H1 (cell line): ENCODE data around the gene DNMT3L. TPM values are rescaled to one million over a fixed set of nuclear protein-coding genes. Genes with fewer than 3 reads are reported as not detected.
A peak's percentile ranks its signal among the peaks of the same experiment; 100 is the strongest.

ENCODE experiments used
- TAF1 ChIP-seq: IDR thresholded peaks from 2 replicates; pipeline ENCODE4 v1.6.1; 2011; ENCODE audit warnings: mild to moderate bottlenecking, low read depth, low read length
- polyA plus RNA-seq, 7 experiments: library from polyadenylated mRNA; depleted of rRNA in 3 of 7; stranded (reverse) in 5 of 7; unstranded in 2 of 7; fragments of >200 nt in 5 of 7; fragments of 200-250 nt in 2 of 7; gene quantifications; 1 replicate in 5 of 7; 2 replicates in 1 of 7; 4 replicates in 1 of 7; pipeline versions ENCODE4 v1.2.1 to v1.2.3, GENCODE V29; 2011 to 2013; ENCODE audit warnings: missing spikeins in 2 of 7, mixed read lengths in 2 of 7
- total RNA-seq: library from RNA; stranded (reverse); fragmentation: NEBNext Ultra II Directional; extraction: Animal tissue kit (Norgen Biotek cat#: 25700); gene quantifications from 2 replicates; pipeline ENCODE4 v1.2.1, GENCODE V29; 2021
- TF ChIP-seq, protein P1 (sequence below): fragments of 300-600 bp; sonication (generic); IDR thresholded peaks from 2 replicates; pipeline ENCODE4 v1.7.1; 2012; ENCODE audit warnings: low read length, moderate library complexity, mild to moderate bottlenecking, inconsistent platforms; ENCODE audit not compliant: insufficient replicate concordance
- TF ChIP-seq, protein P2 (sequence below), 3 experiments: IDR thresholded peaks; 1 replicate in 2 of 3; 2 replicates in 1 of 3; pipeline versions ENCODE4 v1.5.1 to v1.6.1; 2011; ENCODE audit warnings: low read length in 3 of 3, mild to moderate bottlenecking in 3 of 3, inconsistent platforms in 2 of 3, low read depth in 1 of 3, moderate library complexity in 1 of 3; ENCODE audit not compliant: insufficient read depth in 1 of 3; ENCODE audit errors: control extremely low read depth in 1 of 3
- TF ChIP-seq, protein P3 (sequence below): IDR thresholded peaks from 2 replicates; pipeline ENCODE4 v1.6.1; 2011; ENCODE audit warnings: low read length, improper control_type of control experiment
- TF ChIP-seq, protein P4 (sequence below): IDR thresholded peaks from 2 replicates; pipeline ENCODE4 v1.6.1; 2012; ENCODE audit warnings: inconsistent platforms

DNMT3L gene
- total and polyA plus RNA-seq, 2 of the 8 experiments (the other 6 are each of a cell fraction or from before 2014, with no cell fraction given): 0.06 TPM; not detected in 1

DNA sequence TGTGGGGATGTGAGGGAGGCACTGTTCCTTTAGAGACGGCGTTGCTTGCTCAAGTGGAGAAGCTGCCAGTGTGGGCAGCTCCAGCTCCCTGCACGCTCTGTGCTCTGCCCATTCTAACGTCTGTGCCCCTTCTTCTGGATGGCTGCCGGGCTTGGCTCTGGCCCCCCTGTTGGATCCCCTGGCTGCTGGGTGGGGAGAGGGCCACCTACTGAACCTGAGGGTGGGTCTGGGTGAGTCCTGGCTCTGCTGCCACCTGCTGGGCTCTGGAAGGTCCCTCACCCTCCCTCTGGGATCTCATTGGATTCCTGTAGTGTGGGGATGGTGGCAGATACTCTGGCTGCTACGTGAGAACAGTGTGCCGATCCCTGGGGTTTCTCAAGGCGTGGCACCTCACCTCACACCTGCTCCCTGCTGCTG, 43.2 kb upstream of the DNMT3L start (continued):
- TF ChIP-seq, protein P1, sequence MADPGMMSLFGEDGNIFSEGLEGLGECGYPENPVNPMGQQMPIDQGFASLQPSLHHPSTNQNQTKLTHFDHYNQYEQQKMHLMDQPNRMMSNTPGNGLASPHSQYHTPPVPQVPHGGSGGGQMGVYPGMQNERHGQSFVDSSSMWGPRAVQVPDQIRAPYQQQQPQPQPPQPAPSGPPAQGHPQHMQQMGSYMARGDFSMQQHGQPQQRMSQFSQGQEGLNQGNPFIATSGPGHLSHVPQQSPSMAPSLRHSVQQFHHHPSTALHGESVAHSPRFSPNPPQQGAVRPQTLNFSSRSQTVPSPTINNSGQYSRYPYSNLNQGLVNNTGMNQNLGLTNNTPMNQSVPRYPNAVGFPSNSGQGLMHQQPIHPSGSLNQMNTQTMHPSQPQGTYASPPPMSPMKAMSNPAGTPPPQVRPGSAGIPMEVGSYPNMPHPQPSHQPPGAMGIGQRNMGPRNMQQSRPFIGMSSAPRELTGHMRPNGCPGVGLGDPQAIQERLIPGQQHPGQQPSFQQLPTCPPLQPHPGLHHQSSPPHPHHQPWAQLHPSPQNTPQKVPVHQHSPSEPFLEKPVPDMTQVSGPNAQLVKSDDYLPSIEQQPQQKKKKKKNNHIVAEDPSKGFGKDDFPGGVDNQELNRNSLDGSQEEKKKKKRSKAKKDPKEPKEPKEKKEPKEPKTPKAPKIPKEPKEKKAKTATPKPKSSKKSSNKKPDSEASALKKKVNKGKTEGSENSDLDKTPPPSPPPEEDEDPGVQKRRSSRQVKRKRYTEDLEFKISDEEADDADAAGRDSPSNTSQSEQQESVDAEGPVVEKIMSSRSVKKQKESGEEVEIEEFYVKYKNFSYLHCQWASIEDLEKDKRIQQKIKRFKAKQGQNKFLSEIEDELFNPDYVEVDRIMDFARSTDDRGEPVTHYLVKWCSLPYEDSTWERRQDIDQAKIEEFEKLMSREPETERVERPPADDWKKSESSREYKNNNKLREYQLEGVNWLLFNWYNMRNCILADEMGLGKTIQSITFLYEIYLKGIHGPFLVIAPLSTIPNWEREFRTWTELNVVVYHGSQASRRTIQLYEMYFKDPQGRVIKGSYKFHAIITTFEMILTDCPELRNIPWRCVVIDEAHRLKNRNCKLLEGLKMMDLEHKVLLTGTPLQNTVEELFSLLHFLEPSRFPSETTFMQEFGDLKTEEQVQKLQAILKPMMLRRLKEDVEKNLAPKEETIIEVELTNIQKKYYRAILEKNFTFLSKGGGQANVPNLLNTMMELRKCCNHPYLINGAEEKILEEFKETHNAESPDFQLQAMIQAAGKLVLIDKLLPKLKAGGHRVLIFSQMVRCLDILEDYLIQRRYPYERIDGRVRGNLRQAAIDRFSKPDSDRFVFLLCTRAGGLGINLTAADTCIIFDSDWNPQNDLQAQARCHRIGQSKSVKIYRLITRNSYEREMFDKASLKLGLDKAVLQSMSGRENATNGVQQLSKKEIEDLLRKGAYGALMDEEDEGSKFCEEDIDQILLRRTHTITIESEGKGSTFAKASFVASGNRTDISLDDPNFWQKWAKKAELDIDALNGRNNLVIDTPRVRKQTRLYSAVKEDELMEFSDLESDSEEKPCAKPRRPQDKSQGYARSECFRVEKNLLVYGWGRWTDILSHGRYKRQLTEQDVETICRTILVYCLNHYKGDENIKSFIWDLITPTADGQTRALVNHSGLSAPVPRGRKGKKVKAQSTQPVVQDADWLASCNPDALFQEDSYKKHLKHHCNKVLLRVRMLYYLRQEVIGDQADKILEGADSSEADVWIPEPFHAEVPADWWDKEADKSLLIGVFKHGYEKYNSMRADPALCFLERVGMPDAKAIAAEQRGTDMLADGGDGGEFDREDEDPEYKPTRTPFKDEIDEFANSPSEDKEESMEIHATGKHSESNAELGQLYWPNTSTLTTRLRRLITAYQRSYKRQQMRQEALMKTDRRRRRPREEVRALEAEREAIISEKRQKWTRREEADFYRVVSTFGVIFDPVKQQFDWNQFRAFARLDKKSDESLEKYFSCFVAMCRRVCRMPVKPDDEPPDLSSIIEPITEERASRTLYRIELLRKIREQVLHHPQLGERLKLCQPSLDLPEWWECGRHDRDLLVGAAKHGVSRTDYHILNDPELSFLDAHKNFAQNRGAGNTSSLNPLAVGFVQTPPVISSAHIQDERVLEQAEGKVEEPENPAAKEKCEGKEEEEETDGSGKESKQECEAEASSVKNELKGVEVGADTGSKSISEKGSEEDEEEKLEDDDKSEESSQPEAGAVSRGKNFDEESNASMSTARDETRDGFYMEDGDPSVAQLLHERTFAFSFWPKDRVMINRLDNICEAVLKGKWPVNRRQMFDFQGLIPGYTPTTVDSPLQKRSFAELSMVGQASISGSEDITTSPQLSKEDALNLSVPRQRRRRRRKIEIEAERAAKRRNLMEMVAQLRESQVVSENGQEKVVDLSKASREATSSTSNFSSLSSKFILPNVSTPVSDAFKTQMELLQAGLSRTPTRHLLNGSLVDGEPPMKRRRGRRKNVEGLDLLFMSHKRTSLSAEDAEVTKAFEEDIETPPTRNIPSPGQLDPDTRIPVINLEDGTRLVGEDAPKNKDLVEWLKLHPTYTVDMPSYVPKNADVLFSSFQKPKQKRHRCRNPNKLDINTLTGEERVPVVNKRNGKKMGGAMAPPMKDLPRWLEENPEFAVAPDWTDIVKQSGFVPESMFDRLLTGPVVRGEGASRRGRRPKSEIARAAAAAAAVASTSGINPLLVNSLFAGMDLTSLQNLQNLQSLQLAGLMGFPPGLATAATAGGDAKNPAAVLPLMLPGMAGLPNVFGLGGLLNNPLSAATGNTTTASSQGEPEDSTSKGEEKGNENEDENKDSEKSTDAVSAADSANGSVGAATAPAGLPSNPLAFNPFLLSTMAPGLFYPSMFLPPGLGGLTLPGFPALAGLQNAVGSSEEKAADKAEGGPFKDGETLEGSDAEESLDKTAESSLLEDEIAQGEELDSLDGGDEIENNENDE: no peak
- TF ChIP-seq, protein P2, sequence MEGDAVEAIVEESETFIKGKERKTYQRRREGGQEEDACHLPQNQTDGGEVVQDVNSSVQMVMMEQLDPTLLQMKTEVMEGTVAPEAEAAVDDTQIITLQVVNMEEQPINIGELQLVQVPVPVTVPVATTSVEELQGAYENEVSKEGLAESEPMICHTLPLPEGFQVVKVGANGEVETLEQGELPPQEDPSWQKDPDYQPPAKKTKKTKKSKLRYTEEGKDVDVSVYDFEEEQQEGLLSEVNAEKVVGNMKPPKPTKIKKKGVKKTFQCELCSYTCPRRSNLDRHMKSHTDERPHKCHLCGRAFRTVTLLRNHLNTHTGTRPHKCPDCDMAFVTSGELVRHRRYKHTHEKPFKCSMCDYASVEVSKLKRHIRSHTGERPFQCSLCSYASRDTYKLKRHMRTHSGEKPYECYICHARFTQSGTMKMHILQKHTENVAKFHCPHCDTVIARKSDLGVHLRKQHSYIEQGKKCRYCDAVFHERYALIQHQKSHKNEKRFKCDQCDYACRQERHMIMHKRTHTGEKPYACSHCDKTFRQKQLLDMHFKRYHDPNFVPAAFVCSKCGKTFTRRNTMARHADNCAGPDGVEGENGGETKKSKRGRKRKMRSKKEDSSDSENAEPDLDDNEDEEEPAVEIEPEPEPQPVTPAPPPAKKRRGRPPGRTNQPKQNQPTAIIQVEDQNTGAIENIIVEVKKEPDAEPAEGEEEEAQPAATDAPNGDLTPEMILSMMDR (IDR thresholded peaks at IDR 0.05; ENCODE audit: control extremely low read depth in 1 of 3, insufficient read depth in 1 of 3, low read depth in 1 of 3, low read length in 3 of 3): peak in 2 of 3 experiments; percentile 48 to 57; a peak in 3 of 4 replicates
- TF ChIP-seq, protein P3, sequence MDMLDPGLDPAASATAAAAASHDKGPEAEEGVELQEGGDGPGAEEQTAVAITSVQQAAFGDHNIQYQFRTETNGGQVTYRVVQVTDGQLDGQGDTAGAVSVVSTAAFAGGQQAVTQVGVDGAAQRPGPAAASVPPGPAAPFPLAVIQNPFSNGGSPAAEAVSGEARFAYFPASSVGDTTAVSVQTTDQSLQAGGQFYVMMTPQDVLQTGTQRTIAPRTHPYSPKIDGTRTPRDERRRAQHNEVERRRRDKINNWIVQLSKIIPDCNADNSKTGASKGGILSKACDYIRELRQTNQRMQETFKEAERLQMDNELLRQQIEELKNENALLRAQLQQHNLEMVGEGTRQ: no peak
- TF ChIP-seq TAF1: no peak
- TF ChIP-seq, protein P4, sequence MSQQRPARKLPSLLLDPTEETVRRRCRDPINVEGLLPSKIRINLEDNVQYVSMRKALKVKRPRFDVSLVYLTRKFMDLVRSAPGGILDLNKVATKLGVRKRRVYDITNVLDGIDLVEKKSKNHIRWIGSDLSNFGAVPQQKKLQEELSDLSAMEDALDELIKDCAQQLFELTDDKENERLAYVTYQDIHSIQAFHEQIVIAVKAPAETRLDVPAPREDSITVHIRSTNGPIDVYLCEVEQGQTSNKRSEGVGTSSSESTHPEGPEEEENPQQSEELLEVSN: no peak
